ENCODE results near the gene ZNF492. TPM values are rescaled to one million over a fixed set of nuclear protein-coding genes. Genes with fewer than 3 reads are reported as not detected.

The ZNF492 gene
- total and polyA plus RNA-seq, 10 donors = 0.04 to 1.3 (median 0.73) TPM; not detected in 1

GRCh38 chr19:22625266-22626035 is 8.7 kb upstream of the ZNF492 start:
- no peak overlapping the region for H3K27ac ChIP-seq
- intact Hi-C loops (cut with DNase I; ENCODE audit: low total_unique reads) = no loop called here
- WGBS, 5 donors = 66 to 76% (median 71%) methylated on average over 8 of the region's 8 CpGs
- DNase-seq = peak; percentile 47
- H3K4me3 ChIP-seq = no peak overlapping the region
- no peaks in the 10 kb centered on the region for H3K36me3 ChIP-seq
- TF ChIP-seq CTCF (IDR thresholded peaks at IDR 0.05 in 8 of 11, conservative IDR thresholded peaks at IDR 0.05 in 3 of 11) = no peak
- TF ChIP-seq POLR2AphosphoS5 (IDR thresholded peaks at IDR 0.05) = no peak
- TF ChIP-seq POLR2A (IDR thresholded peaks at IDR 0.05) = no peak
- peaks cover 0 to 45% (median 10%) of the 10 kb centered on the region in 7 donors for H3K27me3 ChIP-seq (replicated peaks in 1 of 7)
- H3K4me1 ChIP-seq = no peaks in the 10 kb centered on the region
- H3K9me3 ChIP-seq = peaks cover 0 to 94% (median 36%) of the 10 kb centered on the region in 8 donors

GRCh38 chr19:22627526-22627925 is 6.6 kb upstream of the ZNF492 start:
- H3K4me3 ChIP-seq = no peak overlapping the region
- H3K27ac ChIP-seq = no peak overlapping the region
- DNase-seq = no peak
- intact Hi-C loops (cut with DNase I; ENCODE audit: low total_unique reads) = no loop called here
- H3K27me3 ChIP-seq (replicated peaks in 1 of 7) = peaks cover 0 to 24% (median 10%) of the 10 kb centered on the region in 7 donors
- H3K9me3 ChIP-seq = peaks cover 0 to 80% (median 35%) of the 10 kb centered on the region in 8 donors
- 72 to 100% (median 78%) methylated on average over 1 of the region's 1 CpG for WGBS, 5 donors
- H3K36me3 ChIP-seq = no peaks in the 10 kb centered on the region
- no peak for TF ChIP-seq CTCF (IDR thresholded peaks at IDR 0.05 in 8 of 11, conservative IDR thresholded peaks at IDR 0.05 in 3 of 11)
- TF ChIP-seq POLR2A (IDR thresholded peaks at IDR 0.05) = no peak
- TF ChIP-seq POLR2AphosphoS5 (IDR thresholded peaks at IDR 0.05) = no peak
- no peaks in the 10 kb centered on the region for H3K4me1 ChIP-seq

GRCh38 chr19:22628401-22628800 is 5.7 kb upstream of the ZNF492 start:
- intact Hi-C loops (cut with DNase I; ENCODE audit: low total_unique reads) = no loop called here
- peak; percentile 41 for DNase-seq

More at GRCh38 chr19:22628401-22628800, 5.7 kb upstream of the ZNF492 start:
- no peak overlapping the region for H3K27ac ChIP-seq
- 91 to 98% (median 96%) methylated on average over 4 to 6 of the region's 6 CpGs for WGBS, 5 donors
- no peaks in the 10 kb centered on the region for H3K36me3 ChIP-seq
- H3K4me3 ChIP-seq = no peak overlapping the region
- peaks cover 0 to 15% (median 3%) of the 10 kb centered on the region in 7 donors for H3K27me3 ChIP-seq (replicated peaks in 1 of 7)
- no peaks in the 10 kb centered on the region for H3K4me1 ChIP-seq
- TF ChIP-seq CTCF (IDR thresholded peaks at IDR 0.05 in 8 of 11, conservative IDR thresholded peaks at IDR 0.05 in 3 of 11) (no peak), POLR2AphosphoS5 (IDR thresholded peaks at IDR 0.05) (no peak), POLR2A (IDR thresholded peaks at IDR 0.05) (no peak)
- peaks cover 0 to 80% (median 32%) of the 10 kb centered on the region in 8 donors for H3K9me3 ChIP-seq
